SK-N-SH treated with all-trans-retinoic acid at 6 μM for 48 hours (cell line): ENCODE results near the gene KRT16.

Experiments used
- ATAC-seq: fragments of 200-7000 bp; cut with Tn5 transposase; 3 replicates; pipeline ENCODE4 v1.9.1; 2020; ENCODE audit warnings: mild to moderate bottlenecking, moderate library complexity
- ARNTL ChIP-seq: fragments of 450-650 bp; formaldehyde crosslinking; IDR thresholded peaks from 2 replicates; pipeline ENCODE4 v1.5.0; 2020; ENCODE audit warnings: low read depth, mild to moderate bottlenecking, moderate library complexity, borderline replicate concordance
- BACH2 ChIP-seq: fragments of 250-450 bp; sonication (Bioruptor Pico); IDR thresholded peaks from 2 replicates; pipeline ENCODE4 v1.9.0; 2021; ENCODE audit warnings: mild to moderate bottlenecking, borderline replicate concordance
- CREB5 ChIP-seq: fragments of 250-450 bp; sonication (Bioruptor Pico); IDR thresholded peaks from 2 replicates; pipeline ENCODE4 v1.5.1; 2020; ENCODE audit warnings: low read depth, mild to moderate bottlenecking, moderate library complexity
- CSDC2 ChIP-seq: fragments of 250-450 bp; sonication (Bioruptor Pico); IDR thresholded peaks from 2 replicates; pipeline ENCODE4 v1.5.0; 2020; ENCODE audit warnings: mild to moderate bottlenecking, moderate library complexity
- CSRNP3 ChIP-seq: fragments of 250-450 bp; sonication (Bioruptor Pico); IDR thresholded peaks from 2 replicates; pipeline ENCODE4 v1.5.1; 2021; ENCODE audit warnings: mild to moderate bottlenecking, moderate library complexity
- ESRRG ChIP-seq: fragments of 250-450 bp; sonication (Bioruptor Pico); IDR thresholded peaks from 2 replicates; pipeline ENCODE4 v1.6.1; 2021; ENCODE audit warnings: mild to moderate bottlenecking
- GLIS3 ChIP-seq: fragments of 250-450 bp; sonication (Bioruptor Pico); IDR thresholded peaks from 2 replicates; pipeline ENCODE4 v1.5.0; 2020; ENCODE audit warnings: mild to moderate bottlenecking, moderate library complexity
- ISL1 ChIP-seq: fragments of 250-450 bp; sonication (Bioruptor Pico); IDR thresholded peaks from 2 replicates; pipeline ENCODE4 v2.1.2; 2022; ENCODE audit warnings: mild to moderate bottlenecking, moderate library complexity
- OSR1 ChIP-seq: fragments of 250-450 bp; sonication (Bioruptor Pico); IDR thresholded peaks from 2 replicates; pipeline ENCODE4 v1.8.0; 2022; ENCODE audit warnings: moderate library complexity, mild to moderate bottlenecking, inconsistent platforms
- PATZ1 ChIP-seq: fragments of 250-450 bp; sonication (Bioruptor Pico); IDR thresholded peaks from 2 replicates; pipeline ENCODE4 v1.8.0; 2020; ENCODE audit warnings: mild to moderate bottlenecking, moderate library complexity, borderline replicate concordance
- POU6F1 ChIP-seq: fragments of 250-450 bp; sonication (Bioruptor Pico); IDR thresholded peaks from 2 replicates; pipeline ENCODE4 v1.8.0; 2021; ENCODE audit warnings: low read depth, mild to moderate bottlenecking, moderate library complexity, borderline replicate concordance
- PPARA ChIP-seq: fragments of 250-450 bp; sonication (Bioruptor Pico); IDR thresholded peaks from 2 replicates; pipeline ENCODE4 v1.5.0; 2020; ENCODE audit warnings: mild to moderate bottlenecking, borderline replicate concordance
- RARB ChIP-seq: fragments of 250-450 bp; sonication (Bioruptor Pico); IDR thresholded peaks from 2 replicates; pipeline ENCODE4 v1.8.0; 2021; ENCODE audit warnings: mild to moderate bottlenecking, moderate library complexity
- SNAI2 ChIP-seq: fragments of 250-450 bp; sonication (Bioruptor Pico); IDR thresholded peaks from 2 replicates; pipeline ENCODE4 v1.5.0; 2020; ENCODE audit warnings: mild to moderate bottlenecking, moderate library complexity
- TCF4 ChIP-seq: fragments of 250-450 bp; sonication (Bioruptor Pico); IDR thresholded peaks from 2 replicates; pipeline ENCODE4 v1.8.0; 2021; ENCODE audit warnings: mild to moderate bottlenecking, moderate library complexity, borderline replicate concordance
- TOX ChIP-seq: fragments of 250-450 bp; sonication (Bioruptor Pico); IDR thresholded peaks from 2 replicates; pipeline ENCODE4 v1.8.0; 2021; ENCODE audit warnings: mild to moderate bottlenecking, moderate library complexity, borderline replicate concordance
- TSHZ2 ChIP-seq: fragments of 250-450 bp; sonication (Bioruptor Pico); IDR thresholded peaks from 2 replicates; pipeline ENCODE4 v1.5.0; 2020; ENCODE audit warnings: mild to moderate bottlenecking, moderate library complexity
- ZC3H10 ChIP-seq: fragments of 250-450 bp; sonication (Bioruptor Pico); IDR thresholded peaks from 2 replicates; pipeline ENCODE4 v1.5.1; 2021; ENCODE audit warnings: mild to moderate bottlenecking, moderate library complexity
- ZFP3 ChIP-seq: fragments of 250-450 bp; sonication (Bioruptor Pico); IDR thresholded peaks from 2 replicates; pipeline ENCODE4 v1.5.0; 2020; ENCODE audit warnings: mild to moderate bottlenecking, moderate library complexity
- ZFP30 ChIP-seq: fragments of 450-650 bp; formaldehyde crosslinking; IDR thresholded peaks from 2 replicates; pipeline ENCODE4 v1.5.0; 2022; ENCODE audit warnings: mild to moderate bottlenecking, moderate library complexity
- ZNF70 ChIP-seq: fragments of 450-650 bp; formaldehyde crosslinking; IDR thresholded peaks from 2 replicates; pipeline ENCODE4 v1.5.0; 2020; ENCODE audit warnings: mild to moderate bottlenecking, moderate library complexity
- ZNF8 ChIP-seq: fragments of 450-650 bp; formaldehyde crosslinking; IDR thresholded peaks from 2 replicates; pipeline ENCODE4 v1.5.0; 2020; ENCODE audit warnings: mild to moderate bottlenecking, moderate library complexity

KRT16 gene

GRCh38 chr17:41633556-41634199 is 21.1 kb upstream of the KRT16 start:
- no peak for ATAC-seq
- no peak for TF ChIP-seq SNAI2 (CRISPR knock-in tag)
- TF ChIP-seq RARB: no peak
- TF ChIP-seq GLIS3 (CRISPR knock-in tag): no peak
- no peak for TF ChIP-seq TOX (CRISPR knock-in tag)

GRCh38 chr17:41632482-41633105 is 20.0 kb upstream of the KRT16 start:
- TF ChIP-seq TSHZ2 (no peak), RARB (no peak), POU6F1 (no peak), ZNF8 (CRISPR knock-in tag) (no peak), OSR1 (CRISPR knock-in tag) (no peak), ZNF70 (CRISPR knock-in tag) (no peak), CREB5 (CRISPR knock-in tag) (no peak), ZFP3 (CRISPR knock-in tag) (no peak), ARNTL (CRISPR knock-in tag) (no peak), TCF4 (CRISPR knock-in tag) (no peak), PPARA (CRISPR knock-in tag) (no peak), SNAI2 (CRISPR knock-in tag) (no peak), PATZ1 (CRISPR knock-in tag) (no peak), BACH2 (CRISPR knock-in tag) (no peak), CSRNP3 (no peak), ZC3H10 (CRISPR knock-in tag) (no peak), ZFP30 (no peak), TOX (CRISPR knock-in tag) (no peak), ISL1 (no peak), CSDC2 (CRISPR knock-in tag) (no peak)
- no peak for ATAC-seq

- ATAC-seq: no peak
- no peak for TF ChIP-seq ZNF70 (CRISPR knock-in tag)
- no peak for TF ChIP-seq ARNTL (CRISPR knock-in tag)
- no peak for TF ChIP-seq ZNF8 (CRISPR knock-in tag)
- TF ChIP-seq TSHZ2: no peak
- no peak for TF ChIP-seq ESRRG
- no peak for TF ChIP-seq PATZ1 (CRISPR knock-in tag)
- TF ChIP-seq ZFP3 (CRISPR knock-in tag): no peak
- no peak for TF ChIP-seq BACH2 (CRISPR knock-in tag)
Measured at GRCh38 chr17:41631898-41632285, 19.3 kb upstream of the KRT16 start.
